ENCODE data around the gene SLC17A1.

The SLC17A1 gene

GRCh38 chr6:25831532-25832306 is at the start of gene SLC17A1:
Gene SLC17A1 (minus strand): TSS chr6:25832052. CDS start chr6:25830557, 1,495 bp downstream.
- no peak for DNase-seq (ENCODE audit: low read depth)

GRCh38 chr6:25880601-25881000 is 48.7 kb upstream of the SLC17A1 start:
- DNase-seq (ENCODE audit: low read depth) = no peak

GRCh38 chr6:25878721-25879322 is 47.0 kb upstream of the SLC17A1 start:
- no peak for DNase-seq (ENCODE audit: low read depth)

GRCh38 chr6:25875926-25876602 is 44.2 kb upstream of the SLC17A1 start:
- DNase-seq (ENCODE audit: low read depth) = no peak

- DNase-seq (ENCODE audit: low read depth) = no peak
These were observed 43.7 kb upstream of the SLC17A1 start for GRCh38 chr6:25875563-25875905.

- DNase-seq (ENCODE audit: low read depth) = no peak
These were observed 43.1 kb upstream of the SLC17A1 start for GRCh38 chr6:25874822-25875562.

GRCh38 chr6:25874118-25874517 is 42.3 kb upstream of the SLC17A1 start, which contains the start of gene SLC17A3:
Gene SLC17A3 (minus strand): TSS chr6:25874243. CDS start chr6:25868387, 5,856 bp downstream.
- DNase-seq (ENCODE audit: low read depth) = no peak

GRCh38 chr6:25872814-25873213 is 41.0 kb upstream of the SLC17A1 start:
- DNase-seq (ENCODE audit: low read depth) = no peak

GRCh38 chr6:25869840-25870239 is 38.0 kb upstream of the SLC17A1 start:
- DNase-seq (ENCODE audit: low read depth) = no peak

GRCh38 chr6:25868436-25869183 is 36.8 kb upstream of the SLC17A1 start:
- no peak for DNase-seq (ENCODE audit: low read depth)

- no peak for DNase-seq (ENCODE audit: low read depth)
These were observed 34.2 kb upstream of the SLC17A1 start for GRCh38 chr6:25866011-25866410.

GRCh38 chr6:25863360-25863759 is 31.5 kb upstream of the SLC17A1 start:
- no peak for DNase-seq (ENCODE audit: low read depth)

GRCh38 chr6:25862199-25862598 is 30.3 kb upstream of the SLC17A1 start:
- no peak for DNase-seq (ENCODE audit: low read depth)

- no peak for DNase-seq (ENCODE audit: low read depth)
These were observed 20.9 kb upstream of the SLC17A1 start for GRCh38 chr6:25852756-25853155.

- no peak for DNase-seq (ENCODE audit: low read depth)
These were observed 20.1 kb upstream of the SLC17A1 start for GRCh38 chr6:25851961-25852360.

- no peak for DNase-seq (ENCODE audit: low read depth)
These were observed 12.7 kb upstream of the SLC17A1 start for GRCh38 chr6:25844518-25844917.

- no peak for DNase-seq (ENCODE audit: low read depth)
These were observed 10.7 kb upstream of the SLC17A1 start for GRCh38 chr6:25842526-25842925.

GRCh38 chr6:25835442-25836283 is 3.8 kb upstream of the SLC17A1 start:
- DNase-seq (ENCODE audit: low read depth) = no peak

GRCh38 chr6:25834950-25835349 is 3.1 kb upstream of the SLC17A1 start:
- DNase-seq (ENCODE audit: low read depth) = no peak

- DNase-seq (ENCODE audit: low read depth) = no peak
These were observed 1.3 kb upstream of the SLC17A1 start for GRCh38 chr6:25833136-25833535.

GRCh38 chr6:25832670-25833069 is 818 bp upstream of the SLC17A1 start:
- DNase-seq (ENCODE audit: low read depth) = no peak
